Muscle of back (tissue), 11 donors: ENCODE data around the gene CAPN10. TPM values are rescaled to one million over a fixed set of nuclear protein-coding genes. Genes with fewer than 3 reads are reported as not detected.

ENCODE experiments used
- DNase-seq, 3 donors: peaks; one replicate each; pipeline versions ENCODE4 v3.0.0 to v3.0.0-alpha.2; 2013
- polyA plus RNA-seq, 10 donors: library from polyadenylated mRNA; unstranded; fragments of 120-200 nt; gene quantifications; one replicate each; pipeline ENCODE4 v1.2.1, GENCODE V29; 2013; ENCODE audit not compliant: insufficient read length in 10 of 10

The CAPN10 gene
- polyA plus RNA-seq, 10 donors = 11.0 to 22.2 (median 15.0) TPM

DNA sequence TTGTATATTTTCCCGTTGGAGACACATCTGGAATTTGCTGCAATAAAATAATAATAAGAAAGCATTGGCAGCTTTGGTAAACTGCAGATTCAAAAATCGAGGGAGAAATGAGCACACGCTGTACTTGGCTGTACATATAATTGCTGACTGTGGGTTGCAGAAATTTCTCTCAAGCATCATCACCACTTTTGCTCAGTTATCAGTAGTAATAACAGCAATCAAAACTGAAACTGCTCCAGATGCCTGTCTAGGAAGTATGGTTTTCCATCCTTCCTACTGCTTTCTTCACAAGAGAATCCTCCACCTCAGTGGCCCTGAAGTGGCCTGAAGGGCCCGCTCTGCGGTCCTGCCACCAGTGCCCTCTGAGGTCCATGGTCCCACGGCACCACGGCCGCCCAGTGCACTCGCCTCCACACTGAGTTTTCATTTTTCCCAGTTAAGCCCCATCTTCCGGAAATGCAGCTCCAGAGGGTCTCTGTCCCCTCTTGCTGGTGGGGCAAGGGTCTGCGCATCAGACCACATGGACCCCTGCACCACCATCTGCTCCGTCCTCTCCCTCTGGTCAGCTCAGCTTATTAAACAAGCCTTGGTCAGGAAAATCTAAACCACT, 22.5 kb upstream of the CAPN10 start:
- DNase-seq = no peak

- no peak for DNase-seq
These were observed 21.8 kb upstream of the CAPN10 start for GRCh38 chr2:240564561-240565332.

- peak in 1 of 3 donors; percentile 57 for DNase-seq
These were observed 21.0 kb upstream of the CAPN10 start for GRCh38 chr2:240565333-240566202.

- DNase-seq = peak; percentile 70 to 84 (median 80)
These were observed 20.1 kb upstream of the CAPN10 start for GRCh38 chr2:240566203-240567136.

- DNase-seq = peak in 1 of 3 donors; percentile 35
These were observed 19.2 kb upstream of the CAPN10 start for GRCh38 chr2:240567137-240567871.

- peak in 1 of 3 donors; percentile 66 for DNase-seq
These were observed 18.5 kb upstream of the CAPN10 start, which contains the start of gene RNPEPL1 for GRCh38 chr2:240567872-240568677. TSS of gene RNPEPL1 (plus strand) at chr2:240568484. CDS start at chr2:240568587, 103 bp downstream.

DNA sequence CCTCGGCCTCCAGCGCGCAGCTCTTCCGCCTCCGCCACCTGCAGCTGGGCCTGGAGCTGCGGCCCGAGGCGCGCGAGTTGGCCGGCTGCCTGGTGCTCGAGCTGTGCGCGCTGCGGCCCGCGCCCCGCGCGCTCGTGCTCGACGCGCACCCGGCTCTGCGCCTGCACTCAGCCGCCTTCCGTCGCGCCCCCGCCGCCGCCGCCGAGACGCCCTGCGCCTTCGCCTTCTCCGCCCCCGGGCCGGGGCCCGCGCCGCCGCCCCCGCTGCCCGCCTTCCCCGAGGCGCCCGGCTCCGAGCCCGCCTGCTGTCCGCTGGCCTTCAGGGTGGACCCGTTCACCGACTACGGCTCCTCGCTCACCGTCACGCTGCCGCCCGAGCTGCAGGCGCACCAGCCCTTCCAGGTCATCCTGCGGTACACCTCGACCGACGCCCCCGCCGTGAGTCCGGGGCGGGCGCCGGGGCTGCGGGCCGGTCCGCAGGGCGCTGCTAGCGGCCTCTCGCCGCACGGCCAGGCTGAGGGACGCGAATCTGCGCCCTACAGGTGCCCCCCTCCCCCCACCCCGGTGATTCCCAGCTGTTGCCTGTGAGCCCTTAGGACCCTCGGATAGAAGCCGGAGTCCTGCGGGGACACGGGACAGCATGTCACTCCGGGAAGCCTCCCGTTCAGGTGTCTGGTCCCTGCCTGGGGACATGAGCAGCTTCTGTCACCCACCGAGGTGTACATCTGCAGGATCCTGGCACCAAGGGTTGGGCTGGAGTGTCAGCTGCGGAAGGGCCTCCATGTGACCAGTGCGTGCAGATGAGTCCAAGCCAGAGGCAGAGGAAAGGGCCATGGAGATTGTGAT, 17.6 kb upstream of the CAPN10 start:
- DNase-seq = peak; percentile 56 to 87 (median 86)

GRCh38 chr2:240569523-240569997, 17.0 kb upstream of the CAPN10 start:
- DNase-seq = no peak

- no peak for DNase-seq
These were observed 16.5 kb upstream of the CAPN10 start for GRCh38 chr2:240569998-240570530.

DNA sequence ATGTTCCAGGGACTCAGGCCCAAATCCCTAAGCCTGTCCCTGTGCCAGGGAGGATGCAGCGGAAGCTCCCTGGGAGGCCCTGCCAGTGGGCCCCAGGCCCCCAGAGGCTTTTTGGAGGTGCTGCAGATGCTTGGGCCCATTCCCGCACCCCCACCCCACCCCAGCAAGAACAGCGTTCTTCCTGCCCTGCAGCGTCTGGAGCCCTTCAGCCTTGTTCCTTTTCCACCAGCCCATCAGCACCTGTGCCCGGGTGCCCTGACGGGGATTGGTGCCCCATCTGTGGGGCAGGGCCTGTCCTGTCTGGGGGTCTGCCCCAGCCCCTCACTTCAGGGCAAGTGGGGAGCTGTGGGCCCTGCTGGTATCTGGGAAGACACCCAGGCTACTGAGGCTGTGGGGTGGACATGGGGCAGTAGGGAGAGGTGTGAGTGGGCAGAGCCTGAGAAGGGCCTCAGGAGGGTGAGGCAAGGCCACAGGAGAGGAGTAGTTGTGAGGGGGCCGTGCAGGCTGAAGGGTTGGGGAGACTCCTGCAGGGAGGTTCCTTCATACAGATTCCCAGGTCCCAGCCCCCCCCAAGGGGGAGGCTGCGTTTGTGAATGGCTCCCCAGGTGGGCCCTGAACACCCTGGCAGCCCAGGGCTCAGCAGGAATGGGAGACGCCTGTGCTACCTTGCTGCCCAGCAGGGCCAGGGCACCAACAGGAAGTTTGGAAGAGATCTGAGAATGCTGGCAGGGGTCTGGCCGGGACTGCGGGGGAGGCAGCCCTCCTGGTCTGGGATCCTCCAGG, 15.8 kb upstream of the CAPN10 start:
- no peak for DNase-seq

GRCh38 chr2:240571314-240571973, 15.1 kb upstream of the CAPN10 start:
- no peak for DNase-seq

DNA sequence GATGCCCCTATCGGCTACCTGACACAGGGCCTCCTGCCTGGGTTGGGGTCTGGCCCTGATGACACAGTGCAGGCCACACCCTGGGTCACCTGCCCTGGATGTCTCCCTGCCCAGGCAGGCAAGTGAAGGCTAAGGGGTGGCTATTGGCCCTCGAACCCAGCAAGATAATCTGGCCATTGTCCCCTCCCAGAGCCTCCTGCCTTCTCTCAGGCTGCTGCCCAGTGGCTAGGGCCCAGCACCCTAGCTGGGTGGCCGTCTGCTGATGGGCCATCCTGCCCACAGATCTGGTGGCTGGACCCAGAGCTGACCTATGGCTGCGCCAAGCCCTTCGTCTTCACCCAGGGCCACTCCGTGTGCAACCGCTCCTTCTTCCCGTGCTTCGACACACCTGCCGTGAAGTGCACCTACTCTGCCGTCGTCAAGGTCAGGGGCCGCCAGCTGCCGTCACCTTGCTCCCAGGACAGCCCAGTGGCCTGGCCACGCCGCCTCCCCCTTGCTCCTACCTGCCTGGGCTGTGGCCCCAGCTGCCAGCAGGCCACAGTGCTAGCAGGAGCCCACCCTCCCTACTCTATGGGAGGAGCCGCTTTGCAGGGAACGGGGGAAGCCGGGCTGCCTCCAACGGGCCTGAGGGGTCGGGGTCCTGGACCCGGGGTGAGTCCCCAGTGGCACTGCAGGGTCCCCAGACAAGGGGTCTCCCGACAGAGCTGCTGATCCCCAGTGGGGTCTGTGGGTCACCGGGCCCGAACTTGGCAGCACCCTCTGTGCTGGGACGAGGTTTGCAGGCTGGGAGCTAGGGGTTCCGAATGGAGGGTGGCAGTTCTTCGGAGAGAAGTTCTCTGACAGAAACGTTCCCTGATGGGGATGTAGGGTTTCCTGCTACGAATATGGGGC, 14.1 kb upstream of the CAPN10 start:
- DNase-seq = no peak

GRCh38 chr2:240573071-240573515, 13.4 kb upstream of the CAPN10 start:
- no peak for DNase-seq

DNA sequence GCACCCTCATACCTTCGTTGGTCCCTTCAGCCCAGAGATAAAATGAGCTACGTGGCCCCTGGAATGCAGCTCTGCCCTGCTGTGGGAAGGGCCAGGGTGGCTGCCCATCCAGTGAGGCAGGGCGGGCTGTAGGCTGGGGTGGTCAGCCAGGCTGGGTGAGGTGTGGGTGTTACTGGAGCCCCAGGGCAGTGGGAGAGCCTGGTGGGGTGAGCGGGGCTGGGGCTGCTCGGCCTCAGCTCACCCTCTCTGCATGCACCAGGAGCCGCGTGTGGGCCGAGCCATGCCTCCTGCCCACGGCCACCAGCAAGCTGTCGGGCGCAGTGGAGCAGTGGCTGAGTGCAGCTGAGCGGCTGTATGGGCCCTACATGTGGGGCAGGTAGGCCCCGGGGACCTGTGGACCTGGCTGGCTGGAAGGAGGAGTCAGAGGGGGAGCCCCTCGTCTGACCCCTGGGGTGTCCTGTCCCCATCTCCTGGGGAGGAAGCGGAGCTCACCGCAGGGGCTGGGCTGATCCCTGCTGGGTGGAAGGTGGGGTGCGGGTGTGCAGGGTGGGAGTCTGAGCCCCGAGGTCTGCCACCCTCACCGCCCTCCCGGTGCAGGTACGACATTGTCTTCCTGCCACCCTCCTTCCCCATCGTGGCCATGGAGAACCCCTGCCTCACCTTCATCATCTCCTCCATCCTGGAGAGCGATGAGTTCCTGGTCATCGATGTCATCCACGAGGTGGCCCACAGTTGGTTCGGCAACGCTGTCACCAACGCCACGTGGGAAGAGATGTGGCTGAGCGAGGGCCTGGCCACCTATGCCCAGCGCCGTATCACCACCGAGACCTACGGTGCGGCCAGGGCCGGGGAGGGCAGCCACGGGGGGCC, 12.8 kb upstream of the CAPN10 start:
- DNase-seq = no peak
